ENCODE measurements around the gene PABPC3. TPM values are rescaled to one million over a fixed set of nuclear protein-coding genes. Genes with fewer than 3 reads are reported as not detected.

Gene PABPC3
- polyA plus RNA-seq, 1 of the 3 experiments (the other 2 are of a cell fraction), result 0.02 TPM

GRCh38 chr13:25069236-25069635 is 26.7 kb upstream of the PABPC3 start:
- H3K9me3 ChIP-seq, result no peaks in the 10 kb centered on the region
- POLR2A ChIA-PET, result no interaction called here
- H2AFZ ChIP-seq (ENCODE audit: low read depth), result no peak overlapping the region
- peaks cover 6% of the 10 kb centered on the region for H3K27me3 ChIP-seq (ENCODE audit: insufficient read depth)
- H4K20me1 ChIP-seq (ENCODE audit: insufficient read depth), result no peaks in the 10 kb centered on the region
- no peak overlapping the region for H3K27ac ChIP-seq (ENCODE audit: low read depth in 2 of 2, low read length in 1 of 2)
- WGBS (ENCODE audit: low lambda C conversion rate), result 55% methylated on average over 10 of the region's 21 CpGs
- no peak for DNase-seq
- H3F3A ChIP-seq (replicated peaks; ENCODE audit: insufficient read depth), result no peaks in the 10 kb centered on the region
- no peaks in the 10 kb centered on the region for H3K79me2 ChIP-seq (ENCODE audit: insufficient read depth)
- TF ChIP-seq USF2 (IDR thresholded peaks at IDR 0.05; ENCODE audit: borderline replicate concordance, low read depth, low read length) (no peak), RXRA (IDR thresholded peaks at IDR 0.05; ENCODE audit: borderline replicate concordance, low read depth) (no peak), PBX3 (IDR thresholded peaks at IDR 0.05) (no peak)
- H3K4me2 ChIP-seq, result no peak overlapping the region
- H3K36me3 ChIP-seq (replicated peaks in 1 of 2; ENCODE audit: control insufficient read depth in 1 of 2, insufficient read depth in 2 of 2, low read length in 1 of 2), result no peaks in the 10 kb centered on the region
- no peak overlapping the region for H3K4me3 ChIP-seq (ENCODE audit: low read depth in 2 of 2, low read length in 1 of 2)
- H3K9me2 ChIP-seq, result no peaks in the 10 kb centered on the region
- H3K4me1 ChIP-seq (ENCODE audit: control insufficient read depth in 1 of 2, insufficient read depth in 2 of 2, low read depth in 1 of 2, low read length in 1 of 2), result no peaks in the 10 kb centered on the region; a peak in 1 of 4 replicates
- no peak overlapping the region for H3K9ac ChIP-seq
- CTCF ChIA-PET, result interaction anchor here (1.7 to 2.3 kb wide), 2 partner anchors 16 to 17 kb away, joined by 4 to 5 read pairs; no protein-coding TSS in a partner anchor

GRCh38 chr13:25069911-25070310 is 26.0 kb upstream of the PABPC3 start:
- ChIA-PET POLR2A (no interaction called here), CTCF (interaction anchor here (1.4 to 2.3 kb wide), 3 partner anchors 12 to 16 kb away, joined by 3 to 5 read pairs (median 4); no protein-coding TSS in a partner anchor)
- H3K4me1 ChIP-seq (ENCODE audit: control insufficient read depth in 1 of 2, insufficient read depth in 2 of 2, low read depth in 1 of 2, low read length in 1 of 2), result no peaks in the 10 kb centered on the region; a peak in 1 of 4 replicates
- no peak overlapping the region for H3K4me2 ChIP-seq
- 52% methylated on average over 8 of the region's 8 CpGs for WGBS (ENCODE audit: low lambda C conversion rate)
- H3K79me2 ChIP-seq (ENCODE audit: insufficient read depth), result no peaks in the 10 kb centered on the region
- H3F3A ChIP-seq (replicated peaks; ENCODE audit: insufficient read depth), result no peaks in the 10 kb centered on the region
- H2AFZ ChIP-seq (ENCODE audit: low read depth), result no peak overlapping the region
- no peak overlapping the region for H3K4me3 ChIP-seq (ENCODE audit: low read depth in 2 of 2, low read length in 1 of 2)
- no peak overlapping the region for H3K27ac ChIP-seq (ENCODE audit: low read depth in 2 of 2, low read length in 1 of 2)
- H4K20me1 ChIP-seq (ENCODE audit: insufficient read depth), result no peaks in the 10 kb centered on the region
- peaks cover 6% of the 10 kb centered on the region for H3K27me3 ChIP-seq (ENCODE audit: insufficient read depth)
- no peaks in the 10 kb centered on the region for H3K36me3 ChIP-seq (replicated peaks in 1 of 2; ENCODE audit: control insufficient read depth in 1 of 2, insufficient read depth in 2 of 2, low read length in 1 of 2)
- DNase-seq, result no peak
- TF ChIP-seq JUND (IDR thresholded peaks at IDR 0.05) (no peak), RFX5 (IDR thresholded peaks at IDR 0.05; ENCODE audit: low read length) (no peak), MXI1 (IDR thresholded peaks at IDR 0.05; ENCODE audit: low read depth, low read length) (no peak), EZH2phosphoT487 (IDR thresholded peaks at IDR 0.05; ENCODE audit: borderline replicate concordance, low read depth) (no peak), IRF3 (IDR thresholded peaks at IDR 0.05; ENCODE audit: low read depth, low read length) (no peak), PBX3 (IDR thresholded peaks at IDR 0.05) (no peak), RAD21 (IDR thresholded peaks at IDR 0.05; ENCODE audit: low read length) (no peak)
- no peak overlapping the region for H3K9ac ChIP-seq
- no peaks in the 10 kb centered on the region for H3K9me3 ChIP-seq
- no peaks in the 10 kb centered on the region for H3K9me2 ChIP-seq
